Dendritic cell treated with granulocyte-macrophage colony-stimulating factor and Interleukin-4, amounts not matched to agents 40 ng/mL and 50 ng/mL, for 4 days (primary cell): ENCODE measurements around the gene STAP2.

Experiments used
- H3K27ac Mint-ChIP-seq: one replicate; pipeline ENCODE4 v1.8.0; 2022; ENCODE audit warnings: mild to moderate bottlenecking, mixed read lengths
- H3K27me3 Mint-ChIP-seq: one replicate; pipeline ENCODE4 v1.8.0; 2022; ENCODE audit warnings: mild to moderate bottlenecking, mixed read lengths
- H3K36me3 Mint-ChIP-seq: one replicate; pipeline ENCODE4 v1.8.0; 2022; ENCODE audit warnings: low read depth, mixed read lengths
- H3K4me1 Mint-ChIP-seq: one replicate; pipeline ENCODE4 v1.8.0; 2022; ENCODE audit warnings: low read depth, mixed read lengths
- H3K4me3 Mint-ChIP-seq: one replicate; pipeline ENCODE4 v1.8.0; 2022; ENCODE audit warnings: mild to moderate bottlenecking, moderate library complexity, mixed read lengths
- H3K9me3 Mint-ChIP-seq: one replicate; pipeline ENCODE4 v1.8.0; 2022; ENCODE audit warnings: mixed read lengths
- intact Hi-C: fragments of 100-400 bp; cut with micrococcal nuclease; formaldehyde crosslinking; loops from one replicate; pipeline ENCODE4 v1.15.0; 2022

The STAP2 gene

DNA sequence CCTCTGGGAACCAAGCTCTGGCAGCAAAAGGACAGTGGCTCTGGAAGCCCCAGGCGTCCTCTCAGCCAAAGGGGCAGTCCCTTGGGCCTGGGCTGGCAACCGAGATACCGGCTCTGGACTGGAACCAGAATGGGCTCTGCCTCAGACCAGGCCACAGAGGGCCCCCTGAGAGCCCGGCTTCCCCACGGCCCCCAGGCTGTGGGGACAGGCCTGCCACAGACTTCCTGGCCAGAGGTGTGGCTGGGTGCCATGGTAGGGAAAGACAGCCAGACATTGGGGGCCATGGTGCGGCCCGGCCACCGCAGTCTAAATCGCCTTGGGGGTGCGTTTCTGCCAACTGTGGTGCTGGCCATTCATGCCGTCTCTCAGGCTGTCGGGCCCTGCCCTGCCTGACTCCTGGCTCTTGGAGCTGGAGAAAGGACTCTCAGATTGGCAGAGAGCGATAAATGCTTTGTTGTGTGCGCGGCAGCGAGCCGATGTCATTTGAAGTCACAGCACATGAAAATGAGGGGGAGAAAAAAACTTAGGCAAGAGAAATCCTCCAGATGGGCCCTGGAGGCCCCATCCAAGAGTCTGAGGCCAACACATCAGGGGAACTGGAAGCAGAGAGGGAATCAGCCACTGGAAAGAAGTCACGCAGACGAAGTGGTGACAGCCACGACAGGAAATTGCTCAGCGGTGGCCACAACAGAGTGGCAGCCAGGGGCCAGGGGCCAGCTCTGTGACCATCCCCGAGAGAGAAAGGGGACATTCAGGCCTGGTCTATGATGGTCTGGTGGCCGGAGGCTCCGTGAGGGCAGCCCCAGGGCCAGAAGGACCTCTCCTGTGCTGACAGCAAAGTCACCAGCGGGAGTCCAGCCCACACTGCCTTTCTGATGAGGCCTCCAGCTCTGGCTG is 35.2 kb upstream of the STAP2 start:
- peaks cover 97% of the 10 kb centered on the region for H3K4me1 Mint-ChIP-seq
- intact Hi-C loops = no loop called here
- H3K27ac Mint-ChIP-seq = peak overlapping the region; percentile 91
- H3K9me3 Mint-ChIP-seq = no peaks in the 10 kb centered on the region
- no peaks in the 10 kb centered on the region for H3K27me3 Mint-ChIP-seq
- peaks cover 66% of the 10 kb centered on the region for H3K36me3 Mint-ChIP-seq
- peak overlapping the region; percentile 41 for H3K4me3 Mint-ChIP-seq

- H3K9me3 Mint-ChIP-seq = no peaks in the 10 kb centered on the region
- H3K27me3 Mint-ChIP-seq = no peaks in the 10 kb centered on the region
- intact Hi-C loops = no loop called here
- peaks cover 61% of the 10 kb centered on the region for H3K36me3 Mint-ChIP-seq
- H3K4me1 Mint-ChIP-seq = peaks cover 99% of the 10 kb centered on the region
- H3K4me3 Mint-ChIP-seq = no peak overlapping the region
- H3K27ac Mint-ChIP-seq = peak overlapping the region; percentile 91
Measured at GRCh38 chr19:4373013-4373367, 34.4 kb upstream of the STAP2 start.

DNA sequence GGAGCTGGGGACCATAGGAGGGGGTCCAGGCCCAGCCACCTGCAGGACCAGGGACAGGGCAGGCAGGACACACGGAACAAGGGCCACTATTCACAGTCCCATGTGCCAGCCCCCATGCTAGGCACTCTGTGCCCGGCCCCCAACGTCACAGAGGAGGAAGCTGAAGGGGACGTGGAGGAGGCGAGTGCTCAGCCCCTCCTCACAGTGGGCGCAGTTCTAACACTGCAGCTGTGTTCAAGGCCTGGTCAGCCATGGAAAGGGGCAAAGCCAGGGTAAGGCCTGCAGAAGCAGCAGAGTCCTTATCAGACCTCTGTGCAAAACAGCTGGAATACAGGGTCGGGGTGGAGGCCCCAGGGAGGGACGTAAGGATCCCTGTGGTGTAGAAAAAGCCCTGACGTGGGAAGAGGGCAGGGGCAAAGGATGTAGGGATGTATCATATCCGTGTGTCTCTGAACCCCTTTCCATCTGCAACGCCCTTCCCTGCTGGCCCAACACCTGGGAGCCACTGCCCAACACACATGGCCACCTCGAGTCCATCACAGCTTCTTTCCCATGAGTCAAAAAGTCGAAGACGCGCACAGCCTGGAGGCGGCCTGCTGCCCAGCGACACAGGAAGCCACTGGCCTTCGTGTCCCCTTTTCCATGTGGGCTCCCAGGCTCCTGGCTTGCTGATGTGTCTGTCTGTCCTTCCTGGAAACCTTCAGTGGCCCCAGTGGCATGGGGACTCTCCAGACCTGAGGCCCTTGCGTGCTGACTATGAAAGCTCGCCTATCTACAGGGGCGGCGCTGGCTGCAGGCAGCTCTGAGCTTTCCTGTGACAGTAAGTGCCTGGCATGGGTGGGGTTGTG is 33.8 kb upstream of the STAP2 start:
- no peaks in the 10 kb centered on the region for H3K27me3 Mint-ChIP-seq
- H3K36me3 Mint-ChIP-seq = peaks cover 61% of the 10 kb centered on the region
- no peaks in the 10 kb centered on the region for H3K9me3 Mint-ChIP-seq
- H3K4me3 Mint-ChIP-seq = no peak overlapping the region
- peak overlapping the region; percentile 91 for H3K27ac Mint-ChIP-seq
- intact Hi-C loops = no loop called here
- peaks cover 99% of the 10 kb centered on the region for H3K4me1 Mint-ChIP-seq

- intact Hi-C loops = no loop called here
- Mint-ChIP-seq H3K27me3 (no peaks in the 10 kb centered on the region), H3K4me3 (no peak overlapping the region), H3K9me3 (no peaks in the 10 kb centered on the region), H3K27ac (peak overlapping the region; percentile 91), H3K4me1 (peaks cover 99% of the 10 kb centered on the region), H3K36me3 (peaks cover 61% of the 10 kb centered on the region)
Measured at GRCh38 chr19:4371247-4372164, 32.9 kb upstream of the STAP2 start.

DNA sequence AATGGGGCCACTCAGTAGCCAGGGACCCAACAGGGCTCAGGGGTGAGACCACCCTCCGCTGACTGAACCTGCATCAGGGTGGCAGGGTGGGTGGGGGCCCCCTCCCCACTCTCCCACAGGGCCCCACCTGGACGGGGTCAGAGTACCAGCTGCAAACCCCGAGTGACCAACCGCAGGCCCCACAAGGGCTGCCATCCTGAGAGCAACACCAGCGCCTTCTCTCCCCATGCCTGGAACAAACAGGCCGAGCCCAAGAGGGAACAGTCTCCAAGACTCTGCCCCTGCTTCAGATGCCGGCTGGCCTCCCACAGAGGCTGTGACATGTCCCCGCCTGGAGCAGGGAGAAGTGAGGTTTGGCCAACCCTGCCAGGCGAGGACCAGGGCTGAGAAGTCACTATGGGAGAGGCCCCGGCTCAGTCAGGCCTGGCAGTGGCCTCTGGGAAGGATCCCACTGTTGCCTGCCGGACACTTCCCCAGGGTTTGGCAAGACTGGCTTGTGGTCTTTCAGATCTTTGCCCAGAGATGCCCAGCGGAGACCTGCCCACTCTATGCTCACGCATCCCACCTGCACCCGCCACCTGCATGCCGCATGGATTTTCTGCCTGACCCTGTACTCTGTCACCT is 31.9 kb upstream of the STAP2 start:
- Mint-ChIP-seq H3K27me3 (no peaks in the 10 kb centered on the region), H3K36me3 (peaks cover 61% of the 10 kb centered on the region), H3K9me3 (no peaks in the 10 kb centered on the region), H3K27ac (peak overlapping the region; percentile 91), H3K4me3 (peak overlapping the region; percentile 59), H3K4me1 (peaks cover 99% of the 10 kb centered on the region)
- intact Hi-C loops = no loop called here

DNA sequence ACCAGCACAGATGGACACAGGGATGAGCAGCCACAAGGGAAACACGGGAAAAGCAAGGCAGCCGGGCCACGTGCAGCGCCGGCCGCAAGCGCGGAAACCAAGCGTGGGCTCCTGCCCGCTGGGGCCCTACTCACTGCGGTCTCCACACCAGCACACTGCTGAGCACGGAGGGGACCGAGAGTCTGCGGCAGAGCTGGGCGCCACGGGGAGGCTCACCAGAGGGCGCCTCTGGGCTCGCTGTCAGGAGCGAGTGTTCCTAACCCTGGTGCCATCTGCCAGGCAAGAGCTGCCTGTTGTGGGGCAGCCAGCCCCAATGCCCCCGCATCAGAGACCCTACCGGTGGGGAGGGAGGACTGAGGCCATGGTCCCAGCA is 31.2 kb upstream of the STAP2 start:
- Mint-ChIP-seq H3K27me3 (no peaks in the 10 kb centered on the region), H3K4me1 (peaks cover 93% of the 10 kb centered on the region), H3K36me3 (peaks cover 68% of the 10 kb centered on the region), H3K4me3 (peak overlapping the region; percentile 67), H3K27ac (peak overlapping the region; percentile 91), H3K9me3 (no peaks in the 10 kb centered on the region)
- intact Hi-C loops = loop anchor here (1.0 kb wide), 1 partner anchor 30 kb away; the partner anchor contains the start of gene SH3GL1

GRCh38 chr19:4369109-4369887 is 30.7 kb upstream of the STAP2 start:
- H3K36me3 Mint-ChIP-seq = peaks cover 74% of the 10 kb centered on the region
- H3K9me3 Mint-ChIP-seq = no peaks in the 10 kb centered on the region
- intact Hi-C loops = loop anchor here (1.0 kb wide), 1 partner anchor 31 kb away; the partner anchor contains the start of gene SH3GL1
- no peaks in the 10 kb centered on the region for H3K27me3 Mint-ChIP-seq
- H3K27ac Mint-ChIP-seq = peak overlapping the region; percentile 91
- peak overlapping the region; percentile 67 for H3K4me3 Mint-ChIP-seq
- peaks cover 87% of the 10 kb centered on the region for H3K4me1 Mint-ChIP-seq

GRCh38 chr19:4368128-4368820 is 29.6 kb upstream of the STAP2 start:
- Mint-ChIP-seq H3K27ac (peak overlapping the region; percentile 91), H3K27me3 (no peaks in the 10 kb centered on the region), H3K9me3 (no peaks in the 10 kb centered on the region), H3K36me3 (peaks cover 79% of the 10 kb centered on the region), H3K4me1 (peaks cover 77% of the 10 kb centered on the region), H3K4me3 (peak overlapping the region; percentile 67)
- intact Hi-C loops = no loop called here

DNA sequence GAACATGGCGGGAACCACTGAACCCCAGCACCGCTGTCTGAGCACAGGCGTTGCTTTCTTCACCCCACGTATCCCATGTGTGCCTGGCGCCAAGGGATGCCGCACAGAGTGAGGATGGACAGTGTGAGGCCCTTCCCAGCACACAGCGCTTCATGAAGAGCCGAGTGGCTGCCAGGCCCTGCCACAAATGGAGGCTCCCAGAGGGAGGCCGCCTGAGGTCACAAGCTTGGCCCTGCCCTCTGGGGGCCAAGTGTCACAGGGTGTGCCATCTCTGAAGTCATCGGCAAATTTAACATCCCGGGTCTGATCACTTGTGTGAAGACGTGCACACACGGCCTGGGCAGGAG is 29.1 kb upstream of the STAP2 start:
- Mint-ChIP-seq H3K27me3 (no peaks in the 10 kb centered on the region), H3K27ac (peak overlapping the region; percentile 91), H3K4me1 (peaks cover 72% of the 10 kb centered on the region), H3K36me3 (peaks cover 80% of the 10 kb centered on the region), H3K9me3 (no peaks in the 10 kb centered on the region), H3K4me3 (peak overlapping the region; percentile 67)
- intact Hi-C loops = no loop called here

DNA sequence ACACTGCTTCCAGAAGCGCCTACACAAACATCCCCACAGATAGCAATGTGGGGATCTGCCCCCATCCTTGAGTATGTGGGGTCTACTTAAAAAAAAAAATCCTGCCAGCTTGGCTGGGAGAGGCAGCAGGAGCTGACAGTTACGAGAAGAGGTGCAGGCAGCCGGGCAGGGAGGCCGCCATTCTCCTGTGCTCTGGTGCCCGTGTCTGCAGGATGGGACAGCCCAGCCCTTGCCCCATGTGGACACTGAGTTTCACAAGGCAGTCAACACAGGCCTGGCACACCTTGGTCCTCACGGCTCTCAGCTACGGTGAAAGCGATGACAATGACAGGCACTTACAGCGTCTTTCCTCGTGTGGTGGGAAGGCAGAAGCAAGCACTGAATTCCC is 28.7 kb upstream of the STAP2 start:
- Mint-ChIP-seq H3K9me3 (no peaks in the 10 kb centered on the region), H3K4me3 (no peak overlapping the region), H3K4me1 (peaks cover 68% of the 10 kb centered on the region), H3K36me3 (peaks cover 80% of the 10 kb centered on the region), H3K27me3 (no peaks in the 10 kb centered on the region), H3K27ac (peak overlapping the region; percentile 91)
- intact Hi-C loops = no loop called here

DNA sequence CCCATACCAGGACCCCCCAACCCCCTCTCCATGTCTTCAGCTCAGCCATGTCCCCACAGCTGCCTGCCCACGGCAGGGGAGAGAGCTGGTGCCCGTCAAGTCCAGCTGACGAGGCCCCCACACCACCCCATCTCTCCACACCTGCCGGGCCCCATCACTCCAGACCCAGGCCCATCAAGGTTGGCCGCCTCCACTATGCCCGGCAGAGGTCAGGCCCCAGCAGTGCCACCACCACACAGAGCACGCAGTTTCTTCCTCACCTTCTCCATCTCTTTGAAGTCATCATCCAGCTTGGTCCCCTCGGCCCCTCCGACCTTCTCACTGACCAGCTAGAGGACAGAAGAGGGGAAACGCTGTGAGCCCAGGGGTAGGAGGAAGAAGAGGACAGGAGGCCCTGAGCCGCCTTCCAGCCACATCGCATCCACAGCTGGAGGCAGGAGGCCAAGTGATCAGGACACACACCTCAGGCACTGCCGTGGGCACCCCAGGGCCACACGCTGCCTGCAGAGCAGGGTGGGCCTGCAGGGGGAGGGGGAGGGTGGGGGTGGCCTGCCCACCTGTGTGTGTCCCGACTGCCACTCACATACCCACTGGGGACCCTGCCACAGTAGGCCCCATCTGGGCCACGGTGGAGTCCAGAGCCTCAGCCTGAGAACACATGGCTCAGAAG is 28.2 kb upstream of the STAP2 start:
- intact Hi-C loops = no loop called here
- no peak overlapping the region for H3K4me3 Mint-ChIP-seq
- no peaks in the 10 kb centered on the region for H3K27me3 Mint-ChIP-seq
- peaks cover 62% of the 10 kb centered on the region for H3K4me1 Mint-ChIP-seq
- peaks cover 80% of the 10 kb centered on the region for H3K36me3 Mint-ChIP-seq
- peak overlapping the region; percentile 91 for H3K27ac Mint-ChIP-seq
- no peaks in the 10 kb centered on the region for H3K9me3 Mint-ChIP-seq
